HEK293 (cell line): ENCODE measurements around the gene SPRED3.

Experiments
- CTCF ChIA-PET: fragments of 350-600 bp; formaldehyde crosslinking; extraction: SDS; loops from one replicate; lab custom pipeline; 2021; ENCODE audit warnings: antibody characterized with exemption; lab: Yijun Ruan, JAX
- POLR2A ChIA-PET: fragments of 300-600 bp; formaldehyde crosslinking; extraction: SDS; loops from one replicate; lab custom pipeline; 2020; ENCODE audit warnings: antibody characterized with exemption, inconsistent platforms; lab: Yijun Ruan, JAX
- H3K27ac ChIP-seq: fragments of 200-500 bp; sonication (Bioruptor generic); 2 replicates; pipeline ENCODE4 v1.5.1; 2014; ENCODE audit warnings: low read depth, low read length, control low read depth, inconsistent platforms; ENCODE audit errors: extremely low read depth
- H3K36me3 ChIP-seq, 2 experiments: fragments of 200-500 bp in 1 of 2; sonication (Bioruptor generic) in 1 of 2; 1 replicate in 1 of 2; 2 replicates in 1 of 2; pipeline ENCODE4 v1.5.1; 2014 to 2017; ENCODE audit warnings: inconsistent platforms in 2 of 2, low read length in 2 of 2; ENCODE audit not compliant: control insufficient read depth in 2 of 2, insufficient read depth in 1 of 2
- H3K4me1 ChIP-seq: fragments of 200-500 bp; sonication (Bioruptor generic); 2 replicates; pipeline ENCODE4 v1.5.1; 2014; ENCODE audit warnings: mild to moderate bottlenecking, low read length, inconsistent platforms; ENCODE audit not compliant: control insufficient read depth, insufficient read depth
- H3K4me3 ChIP-seq: 2 replicates; pipeline ENCODE4 v1.5.1; 2011; ENCODE audit warnings: low read depth, mild to moderate bottlenecking, control low read depth, low read length, moderate library complexity
- H3K9me3 ChIP-seq: fragments of 200-500 bp; sonication (Bioruptor generic); 2 replicates; pipeline ENCODE4 v1.5.1; 2014; ENCODE audit warnings: low read depth, low read length, inconsistent platforms; ENCODE audit not compliant: control insufficient read depth, insufficient read depth
- AEBP2 ChIP-seq: fragments of 450-650 bp; formaldehyde crosslinking; IDR thresholded peaks from 2 replicates; pipeline ENCODE4 v1.5.1; 2016; ENCODE audit warnings: missing biosample characterization, missing genetic modification characterization, borderline replicate concordance
- ELK4 ChIP-seq: IDR thresholded peaks from 2 replicates; pipeline ENCODE4 v1.6.1; 2011; ENCODE audit warnings: mild to moderate bottlenecking, low read depth, low read length, borderline replicate concordance
- FEZF1 ChIP-seq: fragments of 450-650 bp; formaldehyde crosslinking; IDR thresholded peaks from 2 replicates; pipeline ENCODE4 v1.5.1; 2016; ENCODE audit warnings: missing biosample characterization, missing genetic modification characterization
- GLIS2 ChIP-seq: fragments of 450-650 bp; formaldehyde crosslinking; IDR thresholded peaks from 2 replicates; pipeline ENCODE4 v1.5.1; 2016; ENCODE audit warnings: missing biosample characterization, missing genetic modification characterization
- HOXA7 ChIP-seq: sonication (generic); formaldehyde crosslinking; IDR thresholded peaks from 2 replicates; pipeline ENCODE4 v1.8.1; 2022; ENCODE audit warnings: missing genetic modification reagents, borderline replicate concordance
- INSM2 ChIP-seq: fragments of 450-650 bp; formaldehyde crosslinking; IDR thresholded peaks from 2 replicates; pipeline ENCODE4 v1.5.1; 2016; ENCODE audit warnings: missing biosample characterization, missing genetic modification characterization
- KLF10 ChIP-seq: fragments of 450-650 bp; IDR thresholded peaks from 2 replicates; pipeline ENCODE4 v1.5.1; 2018; ENCODE audit warnings: missing biosample characterization, mild to moderate bottlenecking, missing genetic modification characterization
- KLF17 ChIP-seq: fragments of 450-650 bp; formaldehyde crosslinking; IDR thresholded peaks from 2 replicates; pipeline ENCODE4 v1.5.1; 2016; ENCODE audit warnings: missing biosample characterization, missing genetic modification characterization
- ZBTB44 ChIP-seq: fragments of 450-650 bp; IDR thresholded peaks from 2 replicates; pipeline ENCODE4 v1.5.1; 2018; ENCODE audit warnings: missing biosample characterization, mild to moderate bottlenecking, missing genetic modification characterization
- ZNF10 ChIP-seq: fragments of 450-650 bp; formaldehyde crosslinking; IDR thresholded peaks from 2 replicates; pipeline ENCODE4 v1.5.1; 2017; ENCODE audit warnings: missing biosample characterization, missing genetic modification characterization
- ZNF121 ChIP-seq: fragments of 450-650 bp; formaldehyde crosslinking; IDR thresholded peaks from 2 replicates; pipeline ENCODE4 v1.5.1; 2016; ENCODE audit warnings: missing biosample characterization, missing genetic modification characterization
- ZNF16 ChIP-seq: fragments of 450-650 bp; formaldehyde crosslinking; IDR thresholded peaks from 2 replicates; pipeline ENCODE4 v1.5.1; 2016; ENCODE audit warnings: low read depth, missing biosample characterization, missing genetic modification characterization
- ZNF221 ChIP-seq: fragments of 450-650 bp; formaldehyde crosslinking; IDR thresholded peaks from 2 replicates; pipeline ENCODE4 v1.5.1; 2017; ENCODE audit warnings: missing biosample characterization, missing genetic modification characterization, borderline replicate concordance
- ZNF24 ChIP-seq: fragments of 450-650 bp; formaldehyde crosslinking; IDR thresholded peaks from 2 replicates; pipeline ENCODE4 v1.5.1; 2016; ENCODE audit warnings: missing biosample characterization, missing genetic modification characterization
- ZNF311 ChIP-seq: fragments of 450-650 bp; formaldehyde crosslinking; IDR thresholded peaks from 2 replicates; pipeline ENCODE4 v1.5.1; 2017; ENCODE audit warnings: missing biosample characterization, missing genetic modification characterization, borderline replicate concordance
- ZNF350 ChIP-seq: fragments of 450-650 bp; formaldehyde crosslinking; IDR thresholded peaks from 2 replicates; pipeline ENCODE4 v1.5.0; 2017; ENCODE audit warnings: missing biosample characterization, mild to moderate bottlenecking, missing genetic modification characterization
- ZNF391 ChIP-seq: fragments of 450-650 bp; formaldehyde crosslinking; IDR thresholded peaks from 2 replicates; pipeline ENCODE4 v1.5.1; 2016; ENCODE audit warnings: low read depth, missing biosample characterization, missing genetic modification characterization, borderline replicate concordance
- ZNF521 ChIP-seq: fragments of 450-650 bp; formaldehyde crosslinking; IDR thresholded peaks from 2 replicates; pipeline ENCODE4 v1.5.1; 2017; ENCODE audit warnings: missing biosample characterization, mild to moderate bottlenecking, missing genetic modification characterization
- ZNF580 ChIP-seq: fragments of 450-650 bp; formaldehyde crosslinking; IDR thresholded peaks from 2 replicates; pipeline ENCODE4 v1.5.1; 2016; ENCODE audit warnings: missing biosample characterization, missing genetic modification characterization
- ZNF600 ChIP-seq: fragments of 450-650 bp; formaldehyde crosslinking; IDR thresholded peaks from 2 replicates; pipeline ENCODE4 v1.5.1; 2016; ENCODE audit warnings: missing biosample characterization, missing genetic modification characterization
- ZNF639 ChIP-seq: fragments of 450-650 bp; formaldehyde crosslinking; IDR thresholded peaks from 2 replicates; pipeline ENCODE4 v1.5.1; 2016; ENCODE audit warnings: missing biosample characterization, missing genetic modification characterization
- ZNF660 ChIP-seq: fragments of 450-650 bp; IDR thresholded peaks from 2 replicates; pipeline ENCODE4 v1.5.1; 2018; ENCODE audit warnings: missing biosample characterization, mild to moderate bottlenecking, missing genetic modification characterization
- ZNF830 ChIP-seq: fragments of 450-650 bp; IDR thresholded peaks from 2 replicates; pipeline ENCODE4 v1.5.0; 2018; ENCODE audit warnings: missing biosample characterization, missing genetic modification characterization, low read depth, mild to moderate bottlenecking, moderate library complexity
- ZSCAN16 ChIP-seq: fragments of 450-650 bp; formaldehyde crosslinking; IDR thresholded peaks from 2 replicates; pipeline ENCODE4 v1.5.1; 2016; ENCODE audit warnings: missing biosample characterization, missing genetic modification characterization

Gene SPRED3

GRCh38 chr19:38440592-38440991 lies 52.1 kb downstream of the SPRED3 start:
- no peaks in the 10 kb centered on the region for H3K9me3 ChIP-seq
- CTCF ChIA-PET: interaction anchor here (0.6 to 1.4 kb wide), 4 partner anchors 37 to 197 kb away, joined by 3 to 6 read pairs (median 4); partner anchors contain the start of gene FAM98C
- no peak for TF ChIP-seq ZBTB44 (tag by site-specific recombination)
- TF ChIP-seq ZNF121 (tag by site-specific recombination): no peak
- TF ChIP-seq ELK4: no peak
- H3K27ac ChIP-seq: no peak overlapping the region
- POLR2A ChIA-PET: no interaction called here
- H3K4me1 ChIP-seq: no peaks in the 10 kb centered on the region
- no peak overlapping the region for H3K4me3 ChIP-seq
- H3K36me3 ChIP-seq: no peaks in the 10 kb centered on the region; a peak in 1 of 3 replicates

- Histone ChIP-seq H3K36me3 (no peaks in the 10 kb centered on the region; a peak in 1 of 3 replicates), H3K4me3 (no peak overlapping the region), H3K4me1 (no peaks in the 10 kb centered on the region), H3K27ac (no peak overlapping the region), H3K9me3 (no peaks in the 10 kb centered on the region)
- ChIA-PET POLR2A (no interaction called here), CTCF (no interaction called here)
- no peak for TF ChIP-seq ZNF221
- 0 out of 2 replicates have a peak, but pooled peaks have one; percentile 22 for TF ChIP-seq KLF17 (tag by site-specific recombination)
- TF ChIP-seq ZNF350 (tag by site-specific recombination): no peak
- TF ChIP-seq ZNF521 (tag by site-specific recombination): 0 out of 2 replicates have a peak, but pooled peaks have one; percentile 34
- TF ChIP-seq FEZF1 (tag by site-specific recombination): no peak
- TF ChIP-seq GLIS2: peak; percentile 51
- no peak for TF ChIP-seq ZNF10 (tag by site-specific recombination)
- no peak for TF ChIP-seq ZNF660 (tag by site-specific recombination)
- no peak for TF ChIP-seq ZNF16 (tag by site-specific recombination)
- TF ChIP-seq ZSCAN16 (tag by site-specific recombination): no peak
- no peak for TF ChIP-seq ZNF639
- TF ChIP-seq ZNF580 (tag by site-specific recombination): no peak
- no peak for TF ChIP-seq KLF10 (tag by site-specific recombination)
- TF ChIP-seq ZNF311 (tag by site-specific recombination): peak; percentile 47; the same call in 1 of the 2 replicates
- no peak for TF ChIP-seq HOXA7 (CRISPR knock-in tag)
- TF ChIP-seq ZNF24: no peak
- 0 out of 2 replicates have a peak, but pooled peaks have one; percentile 24 for TF ChIP-seq ZNF600
- TF ChIP-seq AEBP2 (tag by site-specific recombination): no peak
- no peak for TF ChIP-seq INSM2 (tag by site-specific recombination)
- TF ChIP-seq ZNF121 (tag by site-specific recombination): no peak
- TF ChIP-seq ZNF391 (tag by site-specific recombination): no peak
- no peak for TF ChIP-seq ZNF830
Measured at GRCh38 chr19:38441657-38442348, 53.3 kb downstream of the SPRED3 start.
